Transverse colon (tissue), 4 donors: Measurements from ENCODE around the gene NT5C1A. TPM values are rescaled to one million over a fixed set of nuclear protein-coding genes. Genes with fewer than 3 reads are reported as not detected.
A peak's percentile ranks its signal among the peaks of the same experiment; 100 is the strongest.

Source experiments
- DNase-seq: peaks from one replicate; pipeline ENCODE4 v3.0.0-alpha.2; 2019
- H3K27ac ChIP-seq, 4 donors: fragments of 200-600 bp; sonication (generic); 2 replicates each; pipeline ENCODE4 v1.5.1; 2016 to 2018; ENCODE audit warnings: inconsistent platforms in 4 of 4
- H3K27me3 ChIP-seq: fragments of 200-600 bp; sonication (generic); 2 replicates; pipeline ENCODE4 v1.5.1; 2017; ENCODE audit warnings: inconsistent platforms
- H3K36me3 ChIP-seq, 4 donors: fragments of 200-600 bp; sonication (generic); 2 replicates each; pipeline ENCODE4 v1.5.1; 2017 to 2019; ENCODE audit warnings: inconsistent platforms in 4 of 4
- H3K4me1 ChIP-seq, 4 donors: fragments of 200-600 bp; sonication (generic); 2 replicates each; pipeline ENCODE4 v1.5.1; 2017 to 2020; ENCODE audit warnings: inconsistent platforms in 4 of 4
- H3K4me3 ChIP-seq, 4 donors: fragments of 200-600 bp; sonication (generic); 1 replicate in 1 of 4; 2 replicates in 3 of 4; pipeline versions ENCODE4 v1.5.1 to v1.6.1; 2017 to 2019; ENCODE audit warnings: inconsistent platforms in 4 of 4
- H3K9me3 ChIP-seq, 2 donors: fragments of 200-600 bp; sonication (generic); 2 replicates each; pipeline ENCODE4 v1.5.1; 2017 to 2019; ENCODE audit warnings: inconsistent platforms in 2 of 2
- CTCF ChIP-seq, 5 experiments: fragments of 200-600 bp in 3 of 5; fragments of 450-650 bp in 2 of 5; sonication (generic) in 3 of 5; IDR thresholded peaks; 1 replicate in 2 of 5; 2 replicates in 3 of 5; pipeline ENCODE4 v1.5.1; 2016 to 2017; ENCODE audit warnings: antibody characterized with exemption in 5 of 5, inconsistent platforms in 3 of 5, mild to moderate bottlenecking in 2 of 5, moderate library complexity in 1 of 5
- EP300 ChIP-seq: sonication (generic); formaldehyde crosslinking; IDR thresholded peaks from one replicate; pipeline ENCODE4 v1.6.1; 2017; ENCODE audit warnings: antibody characterized with exemption, low read depth
- POLR2A ChIP-seq: fragments of 450-650 bp; IDR thresholded peaks from one replicate; pipeline ENCODE4 v1.6.1; 2016; ENCODE audit warnings: antibody characterized with exemption, mild to moderate bottlenecking, moderate library complexity
- POLR2AphosphoS5 ChIP-seq, 3 donors: sonication (generic); formaldehyde crosslinking; IDR thresholded peaks; one replicate each; pipeline ENCODE4 v1.6.1; 2016; ENCODE audit warnings: antibody characterized with exemption in 3 of 3
- WGBS, 2 donors: methylation state at CpG; one replicate each; pipeline ENCODE4 v1.1.5; 2018; ENCODE audit warnings: low coverage in 1 of 2; 5-methylcytosine and 5-hydroxymethylcytosine counted together
- in situ Hi-C, 4 donors: fragments of 200-750 bp; cut with MboI; loops; one replicate each; pipeline versions ENCODE4 v1.15.0 to v1.15.1; 2017; ENCODE audit warnings: low sequenced_read_pairs in 3 of 4, low pct_ligation_motif_present in 1 of 4, low pct_unique_long_range_greater_than_20kb in 1 of 4
- intact Hi-C: fragments of 100-400 bp; cut with DNase I; formaldehyde crosslinking; loops from one replicate; pipeline ENCODE4 v1.15.1; 2023; ENCODE audit warnings: low total_unique reads
- total RNA-seq, 4 donors: library from RNA; depleted of rRNA; stranded (reverse); fragments of >200 nt; gene quantifications; one replicate each; pipeline ENCODE4 v1.1.0, GENCODE V29; 2016

Gene NT5C1A
- total RNA-seq, 4 donors from 2014 or later, result not detected

GRCh38 chr1:39684313-39684664, 12.4 kb upstream of the NT5C1A start:
- 62% methylated on average over 13 of the region's 13 CpGs; no CpG with 5 or more reads in 1 of the 2 donors for WGBS, 2 donors
- Histone ChIP-seq H3K9me3 (no peaks in the 10 kb centered on the region), H3K27me3 (peaks cover 90% of the 10 kb centered on the region), H3K4me1 (peaks cover 0 to 5% (median 0%) of the 10 kb centered on the region in 4 donors), H3K36me3 (no peaks in the 10 kb centered on the region), H3K4me3 (no peak overlapping the region), H3K27ac (no peak overlapping the region)
- no peak for TF ChIP-seq POLR2A
- intact Hi-C loops (no loop called here), in situ Hi-C loops (no loop called here)
- no peak for DNase-seq

GRCh38 chr1:39683591-39684312, 11.8 kb upstream of the NT5C1A start:
- peaks cover 0 to 5% (median 0%) of the 10 kb centered on the region in 4 donors for H3K4me1 ChIP-seq
- no peaks in the 10 kb centered on the region for H3K36me3 ChIP-seq
- in situ Hi-C loops (no loop called here), intact Hi-C loops (no loop called here)
- no peak for DNase-seq
- H3K27ac ChIP-seq, result no peak overlapping the region
- H3K27me3 ChIP-seq, result peaks cover 84% of the 10 kb centered on the region
- H3K9me3 ChIP-seq, result no peaks in the 10 kb centered on the region
- H3K4me3 ChIP-seq, result peak overlapping the region in 1 of 4 donors; percentile 29
- no peak for TF ChIP-seq CTCF (IDR thresholded peaks at IDR 0.05)
- TF ChIP-seq POLR2AphosphoS5 (IDR thresholded peaks at IDR 0.05), result no peak
- TF ChIP-seq POLR2A, result no peak
- no peak for TF ChIP-seq EP300
- 31% methylated on average over 59 of the region's 62 CpGs; no CpG with 5 or more reads in 1 of the 2 donors for WGBS, 2 donors

GRCh38 chr1:39681999-39682398, 10.1 kb upstream of the NT5C1A start:
- intact Hi-C loops, result no loop called here
- DNase-seq, result no peak

GRCh38 chr1:39681294-39681693, 9.4 kb upstream of the NT5C1A start:
- Histone ChIP-seq H3K27me3 (peaks cover 60% of the 10 kb centered on the region), H3K4me1 (peaks cover 0 to 5% (median 0%) of the 10 kb centered on the region in 4 donors), H3K4me3 (no peak overlapping the region), H3K27ac (no peak overlapping the region), H3K9me3 (no peaks in the 10 kb centered on the region), H3K36me3 (no peaks in the 10 kb centered on the region)
- intact Hi-C loops (no loop called here), in situ Hi-C loops (no loop called here)
- WGBS, 2 donors, result 70 to 73% methylated on average over 3 of the region's 3 CpGs
- TF ChIP-seq POLR2AphosphoS5 (IDR thresholded peaks at IDR 0.05), result no peak
- no peak for TF ChIP-seq EP300
- DNase-seq, result no peak

More at GRCh38 chr1:39681999-39682398, 10.1 kb upstream of the NT5C1A start:
- 86% methylated on average over 1 of the region's 1 CpG for WGBS, 2 donors
- Histone ChIP-seq H3K27me3 (peaks cover 67% of the 10 kb centered on the region), H3K36me3 (no peaks in the 10 kb centered on the region), H3K27ac (no peak overlapping the region), H3K4me1 (peaks cover 0 to 5% (median 0%) of the 10 kb centered on the region in 4 donors), H3K4me3 (no peak overlapping the region), H3K9me3 (no peaks in the 10 kb centered on the region)
- in situ Hi-C loops, result no loop called here
- TF ChIP-seq POLR2A (no peak), EP300 (no peak), CTCF (IDR thresholded peaks at IDR 0.05) (no peak), POLR2AphosphoS5 (IDR thresholded peaks at IDR 0.05) (no peak)

- Histone ChIP-seq H3K9me3 (no peaks in the 10 kb centered on the region), H3K27me3 (peaks cover 57% of the 10 kb centered on the region), H3K27ac (no peak overlapping the region), H3K36me3 (no peaks in the 10 kb centered on the region), H3K4me1 (peaks cover 0 to 5% (median 0%) of the 10 kb centered on the region in 4 donors), H3K4me3 (no peak overlapping the region)
- no peak for TF ChIP-seq EP300
- WGBS, 2 donors, result 60 to 61% methylated on average over 4 of the region's 4 CpGs
- DNase-seq, result no peak
- intact Hi-C loops, result no loop called here
- in situ Hi-C loops, result no loop called here
Observed at GRCh38 chr1:39680751-39681150, 8.8 kb upstream of the NT5C1A start.
